ENCODE measurements around the gene CYP4F22. TPM values are rescaled to one million over a fixed set of nuclear protein-coding genes. Genes with fewer than 3 reads are reported as not detected.
"Not testable (repeated sequence)": the region's sequence is repeated elsewhere in the genome, so short reads cannot be mapped to it uniquely, and the experiment has no call there.

CYP4F22 gene
- total RNA-seq, 1 experiment from 2014 or later, result 2.8 TPM

DNA sequence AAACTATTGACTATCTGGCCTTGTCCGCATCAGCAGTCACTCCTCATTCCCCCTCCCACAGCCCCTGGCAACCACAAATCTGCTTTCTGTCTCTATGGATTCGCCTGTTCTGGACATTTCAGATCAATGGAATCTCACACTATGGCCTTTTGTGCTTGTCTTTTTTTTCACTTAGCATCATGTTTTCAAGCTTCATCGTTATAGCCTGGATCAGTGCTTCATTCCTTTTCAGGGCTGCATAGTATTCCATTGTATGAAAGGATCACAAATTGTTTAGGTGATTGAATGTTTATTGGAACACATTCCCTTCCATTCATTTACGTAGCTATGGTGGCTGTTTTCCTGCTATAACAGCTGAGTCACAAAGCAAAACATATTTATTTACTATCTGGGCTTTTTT lies 21.3 kb upstream of the CYP4F22 start:
- in situ Hi-C loops (cut with HindIII; ENCODE audit: low sequenced_read_pairs), result no loop called here
- no peak for DNase-seq (ENCODE audit: low spot score)

GRCh38 chr19:15488489-15489226 lies 19.7 kb upstream of the CYP4F22 start:
- peak; percentile 29 for DNase-seq (ENCODE audit: low spot score)
- in situ Hi-C loops (cut with HindIII; ENCODE audit: low sequenced_read_pairs), result no loop called here

DNA sequence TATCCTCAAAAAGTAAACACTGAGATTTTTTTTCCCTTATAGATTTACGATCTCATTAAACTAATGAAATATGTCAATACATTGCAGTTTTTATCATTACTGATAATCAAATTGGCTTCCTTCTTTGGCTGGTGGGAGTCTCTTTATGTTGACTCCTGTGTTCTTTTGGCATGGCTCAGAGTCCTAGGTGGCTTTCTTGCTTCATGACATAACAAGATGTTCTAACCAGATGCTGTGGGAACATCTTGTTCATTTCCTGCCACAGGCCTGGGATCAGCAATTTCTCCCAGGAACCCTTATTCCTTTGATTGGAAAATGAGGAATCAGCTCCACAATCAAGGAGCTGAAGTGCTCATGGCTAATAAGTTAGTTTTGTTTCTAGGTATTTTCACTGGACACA lies 13.2 kb upstream of the CYP4F22 start:
- no peak for DNase-seq (ENCODE audit: low spot score)
- in situ Hi-C loops (cut with HindIII; ENCODE audit: low sequenced_read_pairs), result no loop called here

GRCh38 chr19:15498156-15498858 lies 10.0 kb upstream of the CYP4F22 start:
- in situ Hi-C loops (cut with HindIII; ENCODE audit: low sequenced_read_pairs), result no loop called here
- DNase-seq (ENCODE audit: low spot score), result no peak

DNA sequence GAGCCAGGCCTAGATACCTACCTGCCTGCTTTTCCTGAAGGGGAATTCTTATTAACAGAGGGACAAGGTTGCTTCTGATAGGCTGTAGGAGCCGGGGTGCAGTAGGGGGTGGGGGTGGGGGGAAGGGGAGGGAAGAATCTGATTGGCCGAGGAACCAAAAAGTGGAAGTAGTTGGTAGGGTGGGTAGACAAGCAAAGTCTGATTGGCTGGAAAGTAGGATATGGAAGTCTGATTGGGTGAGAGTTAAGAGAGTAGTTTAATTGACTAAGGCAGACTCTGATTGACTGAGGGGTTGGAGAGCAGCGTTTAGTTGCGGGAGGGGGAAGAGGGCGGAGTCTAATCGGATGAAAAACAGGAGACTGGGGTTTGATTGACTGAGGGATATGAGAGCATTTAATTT lies 9.4 kb upstream of the CYP4F22 start:
- in situ Hi-C loops (cut with HindIII; ENCODE audit: low sequenced_read_pairs), result no loop called here
- DNase-seq (ENCODE audit: low spot score), result no peak

GRCh38 chr19:15501596-15501995 lies 6.7 kb upstream of the CYP4F22 start:
- in situ Hi-C loops (cut with HindIII; ENCODE audit: low sequenced_read_pairs), result no loop called here
- no peak for DNase-seq (ENCODE audit: low spot score)

GRCh38 chr19:15502264-15502663 lies 6.1 kb upstream of the CYP4F22 start:
- in situ Hi-C loops (cut with HindIII; ENCODE audit: low sequenced_read_pairs), result no loop called here
- DNase-seq (ENCODE audit: low spot score), result no peak

DNA sequence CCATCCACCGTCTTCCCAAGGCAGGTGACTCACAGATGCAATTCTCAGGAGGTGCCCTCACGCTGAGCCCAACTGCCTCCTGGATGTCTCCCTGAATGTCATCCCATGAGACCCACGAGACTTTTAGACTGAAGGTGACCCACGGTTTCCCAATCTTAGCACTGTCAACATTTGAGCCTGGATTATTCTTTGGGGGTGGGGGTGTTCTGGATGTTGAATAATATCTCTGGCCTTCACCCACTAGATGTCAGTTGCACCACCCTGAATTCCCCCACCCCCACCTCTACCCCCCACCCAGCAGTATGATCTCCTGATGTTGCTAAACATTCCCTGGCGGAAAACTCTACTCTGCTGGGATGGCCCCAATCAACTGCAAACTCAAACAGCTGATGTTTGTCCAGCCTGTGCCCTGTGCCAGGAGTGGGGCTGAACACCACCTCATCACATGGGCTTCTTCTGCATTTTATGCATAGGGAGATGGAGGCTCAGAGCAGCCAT lies 2.2 kb upstream of the CYP4F22 start:
- in situ Hi-C loops (cut with HindIII; ENCODE audit: low sequenced_read_pairs), result no loop called here
- DNase-seq (ENCODE audit: low spot score), result no peak

DNA sequence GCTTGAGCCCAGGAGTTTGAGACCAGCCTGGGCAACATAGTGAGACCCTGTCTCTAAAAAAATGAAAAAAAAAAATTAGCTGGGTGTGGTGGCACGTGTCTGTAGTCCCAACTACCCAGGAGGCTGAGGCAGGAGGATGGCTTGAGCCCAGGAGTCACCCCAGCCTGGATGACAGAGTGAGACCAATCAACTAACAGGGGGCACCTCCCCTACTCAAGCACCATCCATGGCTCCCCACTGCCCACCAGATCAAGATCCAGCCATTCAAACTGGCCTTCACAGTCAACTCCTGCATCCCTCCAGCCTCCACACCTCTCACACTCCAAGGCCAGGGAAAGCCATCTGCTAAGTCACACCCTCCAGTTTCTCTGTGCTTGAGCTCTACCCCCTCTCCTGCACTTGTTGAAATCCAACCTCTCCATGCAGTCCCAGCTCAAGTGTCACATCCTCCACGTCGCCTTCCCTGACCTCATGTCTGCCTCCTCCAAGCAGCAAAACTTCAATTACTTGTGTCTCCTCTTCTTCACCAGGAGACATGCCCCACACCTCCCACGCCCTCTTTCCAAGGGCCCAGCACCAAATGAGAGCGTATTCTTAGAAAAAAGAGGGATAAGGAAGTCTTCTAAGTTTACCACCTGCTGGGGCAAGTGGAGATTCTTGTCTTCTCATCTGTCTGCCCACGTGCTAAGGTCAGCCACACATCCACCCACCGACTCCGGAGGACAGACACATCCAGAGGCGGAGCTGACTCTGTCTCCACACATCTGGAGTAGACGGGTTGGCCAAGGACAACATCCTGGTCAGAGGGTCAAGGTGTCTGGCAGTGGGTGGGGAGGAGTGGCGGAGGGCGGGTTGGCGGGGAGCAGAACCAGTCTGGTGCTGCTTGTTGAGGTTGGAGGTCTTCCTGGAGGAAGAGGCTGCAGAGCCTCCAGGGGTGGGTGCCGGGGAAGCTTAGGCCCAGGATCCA lies 974 bp upstream of the CYP4F22 start:
- in situ Hi-C loops (cut with HindIII; ENCODE audit: low sequenced_read_pairs), result no loop called here
- no peak for DNase-seq (ENCODE audit: low spot score)

DNA sequence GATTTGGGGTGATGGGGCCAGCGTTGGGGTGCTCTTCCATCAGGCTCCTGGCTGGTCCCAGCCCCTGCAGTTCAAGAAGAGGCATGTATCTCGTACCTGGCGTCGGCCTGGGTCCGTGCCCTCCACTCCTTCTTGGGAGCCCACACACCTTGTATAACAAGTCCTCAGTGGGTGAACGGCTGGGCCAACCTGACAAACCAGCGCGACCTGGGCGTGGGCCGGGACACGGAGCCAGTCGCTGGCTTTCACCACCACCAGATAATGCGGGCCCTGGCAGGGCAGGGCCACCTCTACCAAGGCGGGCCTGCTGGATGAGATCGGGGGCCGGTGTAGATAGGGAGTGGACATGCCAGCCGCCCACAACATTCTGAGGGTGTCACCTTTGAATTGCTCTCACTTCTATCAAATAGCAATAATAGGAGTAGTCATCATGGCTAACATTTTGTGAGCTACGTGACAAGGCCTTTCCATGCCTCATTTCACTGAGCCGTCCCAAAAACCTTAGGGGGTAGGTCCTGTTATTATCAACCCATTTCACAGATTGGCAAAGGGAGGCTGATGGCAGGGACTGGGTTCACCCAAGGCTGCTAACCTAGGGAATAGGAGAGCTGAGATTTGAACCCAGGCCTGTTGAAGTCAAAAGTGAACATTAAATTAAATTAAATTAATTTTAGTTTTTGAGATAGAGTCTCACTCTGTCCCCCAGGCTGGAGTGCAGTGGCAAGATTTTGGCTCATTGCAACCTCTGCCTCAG lies 3.5 kb downstream of the CYP4F22 start:
- in situ Hi-C loops (cut with HindIII; ENCODE audit: low sequenced_read_pairs), result no loop called here
- no peak for DNase-seq (ENCODE audit: low spot score)

DNA sequence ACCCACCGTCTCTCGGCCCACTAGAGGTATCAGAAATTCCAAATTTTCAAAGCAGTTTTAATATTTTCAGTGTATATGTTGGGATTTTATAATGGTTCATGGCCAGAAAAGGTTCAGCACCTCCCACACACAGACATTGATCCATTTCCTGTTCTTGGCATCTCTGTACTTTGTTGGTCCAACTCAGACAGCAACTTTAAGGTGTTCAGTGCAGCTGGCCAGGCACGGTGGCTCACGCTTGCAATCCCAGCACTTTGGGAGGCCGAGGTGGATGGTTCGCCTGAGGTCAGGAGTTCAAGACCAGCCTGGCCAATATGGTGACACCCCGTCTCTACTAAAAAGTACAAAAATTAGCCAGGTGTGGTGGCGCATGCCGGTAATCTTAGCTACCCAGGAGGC lies 6.9 kb downstream of the CYP4F22 start:
- in situ Hi-C loops (cut with HindIII; ENCODE audit: low sequenced_read_pairs), result not testable (repeated sequence)

DNA sequence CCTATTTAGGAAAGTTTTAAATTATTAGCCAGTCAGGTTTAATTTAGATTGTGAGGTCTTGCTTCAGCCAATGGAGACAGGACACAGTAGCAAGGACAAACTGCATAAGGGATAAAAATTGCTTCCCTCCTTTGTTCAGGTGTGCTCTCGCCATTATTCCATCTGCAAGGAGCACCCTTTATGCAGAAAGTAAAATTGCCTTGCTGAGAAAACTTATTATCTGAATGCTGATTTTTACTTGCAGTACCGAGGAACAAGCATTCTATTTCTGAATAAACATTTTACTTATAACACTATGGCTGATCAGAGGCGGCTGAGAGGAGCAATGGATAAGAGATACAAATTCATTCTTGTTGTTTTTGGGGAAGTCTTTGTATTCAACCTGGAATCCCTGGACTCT lies 8.0 kb downstream of the CYP4F22 start:
- in situ Hi-C loops (cut with HindIII; ENCODE audit: low sequenced_read_pairs), result no loop called here
- DNase-seq (ENCODE audit: low spot score), result no peak

More for the DNA sequence above, 6.9 kb downstream of the CYP4F22 start:
- not testable (repeated sequence) for DNase-seq (ENCODE audit: low spot score)

DNA sequence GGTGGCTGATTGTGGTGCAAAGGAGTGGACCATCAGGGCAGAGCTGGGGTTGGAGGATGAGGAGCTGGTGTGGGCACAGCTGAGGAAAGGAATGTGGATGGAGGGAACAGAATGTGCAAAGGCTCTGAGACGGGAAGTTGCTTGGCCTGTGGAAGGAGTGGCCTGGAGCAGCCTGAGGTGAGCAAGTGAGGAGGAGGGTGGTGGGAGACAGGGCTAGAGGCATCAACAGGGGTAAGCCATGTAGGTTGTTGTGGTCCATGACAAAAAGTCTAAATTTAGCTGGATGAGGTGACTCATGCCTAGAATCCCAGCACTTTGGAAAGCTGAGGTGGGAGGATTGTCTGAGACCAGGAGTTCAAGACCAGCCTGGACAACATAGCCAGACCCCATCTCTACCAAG lies 9.5 kb downstream of the CYP4F22 start:
- DNase-seq (ENCODE audit: low spot score), result no peak
- in situ Hi-C loops (cut with HindIII; ENCODE audit: low sequenced_read_pairs), result no loop called here

GRCh38 chr19:15519433-15519976 lies 11.2 kb downstream of the CYP4F22 start:
- no peak for DNase-seq (ENCODE audit: low spot score)
- in situ Hi-C loops (cut with HindIII; ENCODE audit: low sequenced_read_pairs), result no loop called here

GRCh38 chr19:15524781-15525180 lies 16.5 kb downstream of the CYP4F22 start:
- in situ Hi-C loops (cut with HindIII; ENCODE audit: low sequenced_read_pairs), result no loop called here
- DNase-seq (ENCODE audit: low spot score), result no peak

GRCh38 chr19:15525291-15525690 lies 17.0 kb downstream of the CYP4F22 start:
- DNase-seq (ENCODE audit: low spot score), result no peak
- in situ Hi-C loops (cut with HindIII; ENCODE audit: low sequenced_read_pairs), result no loop called here

GRCh38 chr19:15526408-15526807 lies 18.1 kb downstream of the CYP4F22 start:
- in situ Hi-C loops (cut with HindIII; ENCODE audit: low sequenced_read_pairs), result no loop called here
- DNase-seq (ENCODE audit: low spot score), result no peak

DNA sequence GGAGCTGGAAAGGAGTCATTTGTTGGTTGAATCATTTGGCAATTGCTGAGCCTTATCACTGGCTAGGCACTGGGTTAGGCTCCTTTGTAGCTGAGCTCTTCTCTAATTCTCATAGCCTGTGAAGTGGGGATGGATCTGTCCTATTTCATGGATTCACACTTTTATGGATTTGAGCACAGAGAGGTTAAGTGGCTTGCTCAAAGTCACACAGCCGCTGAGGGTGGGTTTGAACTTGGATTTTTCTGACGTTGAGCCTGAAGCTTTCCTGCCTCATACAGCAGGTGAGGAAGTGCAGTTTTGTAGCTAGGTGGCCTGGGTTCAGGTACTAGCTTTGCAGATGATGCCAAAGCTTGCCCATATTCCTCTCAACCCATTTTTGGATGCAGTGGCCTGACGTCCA lies 19.4 kb downstream of the CYP4F22 start:
- in situ Hi-C loops (cut with HindIII; ENCODE audit: low sequenced_read_pairs), result no loop called here
- DNase-seq (ENCODE audit: low spot score), result no peak

Data from G401 (cell line).